Ovary (tissue), 9 donors: ENCODE measurements around the gene KCNIP3. TPM values are rescaled to one million over a fixed set of nuclear protein-coding genes. Genes with fewer than 3 reads are reported as not detected.

Experiments
- DNase-seq, 5 donors: peaks; one replicate each; pipeline ENCODE4 v3.0.0-alpha.2; 2019 to 2020
- H3K27ac ChIP-seq, 2 donors: fragments of 200-600 bp; one replicate each; pipeline versions ENCODE4 v1.5.1 to v1.8.0; 2019 to 2022
- H3K27me3 ChIP-seq: fragments of 200-600 bp; one replicate; pipeline ENCODE4 v1.8.0; 2022
- H3K36me3 ChIP-seq: fragments of 200-600 bp; sonication (generic); one replicate; pipeline ENCODE4 v1.5.1; 2019
- H3K4me1 ChIP-seq: one replicate; pipeline ENCODE4 v1.8.1; 2013; ENCODE audit warnings: mild to moderate bottlenecking, moderate library complexity; ENCODE audit not compliant: insufficient read depth
- H3K4me3 ChIP-seq: fragments of 200-600 bp; sonication (generic); one replicate; pipeline ENCODE4 v1.5.1; 2017
- H3K9me3 ChIP-seq, 2 donors: fragments of 200-600 bp in 1 of 2; sonication (generic) in 1 of 2; one replicate each; pipeline versions ENCODE4 v1.5.1 to v1.8.1; 2013 to 2019; ENCODE audit warnings: mild to moderate bottlenecking in 1 of 2, moderate library complexity in 1 of 2
- EP300 ChIP-seq: sonication (generic); formaldehyde crosslinking; IDR thresholded peaks from one replicate; pipeline ENCODE4 v1.6.1; 2017; ENCODE audit warnings: antibody characterized with exemption
- POLR2A ChIP-seq: fragments of 450-650 bp; IDR thresholded peaks from one replicate; pipeline ENCODE4 v1.6.1; 2017; ENCODE audit warnings: antibody characterized with exemption, mild to moderate bottlenecking, moderate library complexity
- WGBS, 3 donors: extraction: QIAGEN DNeasy Blood & Tissue Kit in 1 of 3; methylation state at CpG; one replicate each; pipeline versions ENCODE4 v1.1.5 to v1.1.7; 2013 to 2017; 5-methylcytosine and 5-hydroxymethylcytosine counted together
- intact Hi-C, 4 donors: fragments of 100-400 bp; cut with DNase I; formaldehyde crosslinking; loops; one replicate each; pipeline versions ENCODE4 v1.11.0 to v1.15.1; 2022 to 2023
- polyA plus RNA-seq, 2 donors: library from polyadenylated mRNA; stranded (reverse); fragments of 200-250 nt in 1 of 2; fragments of 350-450 nt in 1 of 2; fragmentation: Illumina TruSeq in 1 of 2; extraction: RNeasy Lipid Tissue Mini Kit (QIAGEN cat#74804) in 1 of 2; gene quantifications; one replicate each; pipeline ENCODE4 v1.2.3, GENCODE V29; 2013 to 2014
- total RNA-seq, 7 donors: library from RNA; depleted of rRNA in 2 of 7; stranded (reverse); fragments of >200 nt in 2 of 7; fragmentation: NEBNext Ultra II Directional in 3 of 7; extraction: Animal tissue kit (Norgen Biotek cat#: 25700) in 3 of 7; gene quantifications; one replicate each; pipeline versions ENCODE4 v1.1.0 to v1.2.4, GENCODE V29; 2016 to 2023
- TF ChIP-seq, protein P1 (sequence below), 3 donors: fragments of 450-650 bp in 2 of 3; fragments of 200-600 bp in 1 of 3; IDR thresholded peaks; one replicate each; pipeline versions ENCODE4 v1.5.1 to v1.8.0; 2016 to 2022; ENCODE audit warnings: antibody characterized with exemption in 3 of 3, mild to moderate bottlenecking in 1 of 3
- donor health status: DM: no; HTN: no; CAD: no; lungs with moderate emphysema.
- donor health status: DM: no; HTN: no; CAD: no.
- donor health status: Bipolar disorder and iron deficiency.
- donor health status: DM: yes; HTN: yes; CAD: no.
- donor health status: DM: no; HTN: no; CAD: no.
- donor health status: DM: yes; HTN: yes; CAD: no.

Gene KCNIP3
- total and polyA plus RNA-seq, 9 donors = 2.2 to 26.0 (median 11.7) TPM

DNA sequence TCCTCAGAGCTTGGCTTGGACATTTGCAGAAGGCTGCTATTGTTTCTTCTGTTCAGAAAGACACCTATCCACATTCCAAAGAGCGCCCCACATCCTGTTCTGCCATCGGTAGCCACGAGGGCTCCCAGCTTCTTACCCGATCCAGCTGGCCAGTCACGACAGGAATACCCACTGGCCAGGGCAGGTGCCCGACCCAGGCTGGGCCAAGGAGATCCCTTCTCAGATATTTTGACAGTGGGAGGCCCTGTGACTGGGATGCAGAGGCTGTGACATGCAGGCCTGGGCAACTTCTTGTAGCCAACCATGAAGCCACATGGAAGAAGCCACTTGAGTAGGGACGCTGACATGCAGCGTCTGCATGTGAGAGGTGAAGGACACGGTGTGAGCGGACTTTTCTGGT lies 34.5 kb downstream of the KCNIP3 start:
- Histone ChIP-seq H3K27me3 (no peaks in the 10 kb centered on the region), H3K27ac (no peak overlapping the region), H3K9me3 (no peaks in the 10 kb centered on the region), H3K4me3 (no peak overlapping the region), H3K4me1 (no peaks in the 10 kb centered on the region), H3K36me3 (no peaks in the 10 kb centered on the region)
- WGBS, 3 donors = 86 to 89% (median 88%) methylated on average over 10 of the region's 10 CpGs
- intact Hi-C loops = no loop called here
- no peak for DNase-seq
- TF ChIP-seq, protein P1, sequence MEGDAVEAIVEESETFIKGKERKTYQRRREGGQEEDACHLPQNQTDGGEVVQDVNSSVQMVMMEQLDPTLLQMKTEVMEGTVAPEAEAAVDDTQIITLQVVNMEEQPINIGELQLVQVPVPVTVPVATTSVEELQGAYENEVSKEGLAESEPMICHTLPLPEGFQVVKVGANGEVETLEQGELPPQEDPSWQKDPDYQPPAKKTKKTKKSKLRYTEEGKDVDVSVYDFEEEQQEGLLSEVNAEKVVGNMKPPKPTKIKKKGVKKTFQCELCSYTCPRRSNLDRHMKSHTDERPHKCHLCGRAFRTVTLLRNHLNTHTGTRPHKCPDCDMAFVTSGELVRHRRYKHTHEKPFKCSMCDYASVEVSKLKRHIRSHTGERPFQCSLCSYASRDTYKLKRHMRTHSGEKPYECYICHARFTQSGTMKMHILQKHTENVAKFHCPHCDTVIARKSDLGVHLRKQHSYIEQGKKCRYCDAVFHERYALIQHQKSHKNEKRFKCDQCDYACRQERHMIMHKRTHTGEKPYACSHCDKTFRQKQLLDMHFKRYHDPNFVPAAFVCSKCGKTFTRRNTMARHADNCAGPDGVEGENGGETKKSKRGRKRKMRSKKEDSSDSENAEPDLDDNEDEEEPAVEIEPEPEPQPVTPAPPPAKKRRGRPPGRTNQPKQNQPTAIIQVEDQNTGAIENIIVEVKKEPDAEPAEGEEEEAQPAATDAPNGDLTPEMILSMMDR (IDR thresholded peaks at IDR 0.05) = no peak
- TF ChIP-seq EP300 (no peak), POLR2A (no peak)

DNA sequence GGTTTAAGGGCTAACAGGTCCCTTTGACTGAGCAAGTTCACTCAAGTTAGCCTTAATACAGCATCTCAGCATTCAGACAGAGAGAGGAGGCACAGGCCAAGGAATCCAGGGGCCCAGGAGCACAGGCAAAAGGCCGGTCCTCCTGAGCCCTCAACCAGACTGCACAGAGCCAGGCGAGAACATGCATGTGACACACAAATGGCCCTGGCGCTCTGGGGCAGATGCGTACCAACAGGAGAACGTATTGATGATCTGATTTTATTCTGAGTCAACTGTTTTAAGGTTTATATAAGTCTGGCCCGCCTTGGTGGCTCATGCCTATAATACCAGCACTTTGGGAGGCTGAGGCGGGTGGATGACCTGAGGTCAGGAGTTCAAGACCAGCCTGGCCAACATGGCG lies 34.9 kb downstream of the KCNIP3 start:
- DNase-seq = no peak
- H3K36me3 ChIP-seq = no peaks in the 10 kb centered on the region
- H3K4me3 ChIP-seq = no peak overlapping the region
- intact Hi-C loops = no loop called here
- no peak for TF ChIP-seq POLR2A
- TF ChIP-seq, protein P1 (IDR thresholded peaks at IDR 0.05) = no peak
- TF ChIP-seq EP300 = no peak
- no peak overlapping the region for H3K27ac ChIP-seq
- no peaks in the 10 kb centered on the region for H3K9me3 ChIP-seq
- 90 to 97% (median 94%) methylated on average over 8 of the region's 8 CpGs for WGBS, 3 donors
- no peaks in the 10 kb centered on the region for H3K27me3 ChIP-seq
- H3K4me1 ChIP-seq = no peaks in the 10 kb centered on the region

DNA sequence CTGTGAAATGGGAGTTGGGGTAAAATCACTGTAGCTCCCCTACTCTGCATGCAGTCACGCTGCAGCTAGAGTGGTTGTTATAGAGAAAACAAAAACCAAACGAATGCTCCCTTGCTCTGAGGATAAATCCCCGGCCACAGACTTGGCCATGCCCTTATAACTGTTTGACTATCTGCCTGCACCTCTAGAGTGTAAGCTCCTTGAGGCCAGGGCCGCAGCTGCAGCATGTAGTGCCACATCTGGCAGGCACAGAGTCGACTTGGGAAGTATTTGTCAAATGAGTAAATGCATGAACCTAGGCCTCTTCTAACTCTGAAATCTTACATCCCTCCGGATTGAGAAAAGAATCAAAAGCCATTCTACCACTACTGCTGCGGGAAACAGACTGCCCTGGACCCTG lies 35.9 kb downstream of the KCNIP3 start:
- WGBS, 3 donors = 78 to 91% (median 79%) methylated on average over 7 of the region's 7 CpGs
- Histone ChIP-seq H3K36me3 (no peaks in the 10 kb centered on the region), H3K27me3 (no peaks in the 10 kb centered on the region), H3K9me3 (no peaks in the 10 kb centered on the region), H3K27ac (no peak overlapping the region), H3K4me1 (no peaks in the 10 kb centered on the region), H3K4me3 (no peak overlapping the region)
- DNase-seq = no peak
- TF ChIP-seq EP300 (no peak), POLR2A (no peak)
- TF ChIP-seq, protein P1 (IDR thresholded peaks at IDR 0.05) = no peak
- intact Hi-C loops = no loop called here

DNA sequence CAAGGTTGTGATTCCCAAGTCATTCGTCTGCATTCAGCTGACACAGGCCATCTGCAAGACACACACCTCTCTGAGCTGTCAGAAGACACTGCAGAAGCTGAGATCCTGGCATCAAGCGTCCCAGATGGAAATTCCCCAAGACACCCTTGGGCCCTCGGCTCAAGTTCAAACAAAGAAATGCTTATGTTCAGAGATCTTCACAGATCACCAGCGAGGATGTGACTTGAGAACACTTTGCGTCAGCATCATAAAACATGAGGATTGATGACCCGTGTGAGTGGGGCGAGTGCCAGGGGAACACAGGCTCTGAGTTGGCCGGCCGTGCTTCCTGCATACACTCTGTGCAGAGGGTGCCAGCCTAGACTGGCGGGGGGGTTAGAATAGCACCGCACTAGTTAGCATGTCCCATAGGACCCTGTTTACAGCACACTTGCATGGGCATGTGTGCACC lies 36.8 kb downstream of the KCNIP3 start:
- H3K27ac ChIP-seq = no peak overlapping the region
- H3K27me3 ChIP-seq = no peaks in the 10 kb centered on the region
- H3K9me3 ChIP-seq = no peaks in the 10 kb centered on the region
- intact Hi-C loops = no loop called here
- no peak overlapping the region for H3K4me3 ChIP-seq
- 27 to 85% (median 28%) methylated on average over 11 of the region's 11 CpGs for WGBS, 3 donors
- no peaks in the 10 kb centered on the region for H3K36me3 ChIP-seq
- DNase-seq = no peak
- H3K4me1 ChIP-seq = no peaks in the 10 kb centered on the region
- TF ChIP-seq, protein P1 (IDR thresholded peaks at IDR 0.05) = no peak
- TF ChIP-seq POLR2A (no peak), EP300 (no peak)
